ENCODE measurements around the gene KCNK15. TPM values are rescaled to one million over a fixed set of nuclear protein-coding genes. Genes with fewer than 3 reads are reported as not detected.

Gene KCNK15
- total and polyA plus RNA-seq, 3 experiments from 2014 or later: 0.09 to 0.15 TPM; not detected in 1

GRCh38 chr20:44709797-44710196 is 35.9 kb upstream of the KCNK15 start:
- H3K4me3 Mint-ChIP-seq: no peak overlapping the region
- no peak overlapping the region for H3K27ac ChIP-seq (ENCODE audit: low read depth, low read length)
- no peak overlapping the region for H3K4me3 ChIP-seq (ENCODE audit: low read length)
- H3K9me3 Mint-ChIP-seq: no peaks in the 10 kb centered on the region
- H3K9me3 ChIP-seq (ENCODE audit: low read length): no peaks in the 10 kb centered on the region
- H3K4me1 ChIP-seq (ENCODE audit: insufficient read depth, low read length): no peaks in the 10 kb centered on the region
- no peak overlapping the region for H3K27ac Mint-ChIP-seq
- no peak for DNase-seq
- CTCF ChIA-PET: no interaction called here
- H3K36me3 ChIP-seq (ENCODE audit: insufficient read depth, low read length): no peaks in the 10 kb centered on the region
- H3K27me3 Mint-ChIP-seq: peaks cover 0 to 16% of the 10 kb centered on the region in 2 donors
- POLR2A ChIA-PET: no interaction called here
- H3K36me3 Mint-ChIP-seq: no peaks in the 10 kb centered on the region
- no peaks in the 10 kb centered on the region for H3K27me3 ChIP-seq (ENCODE audit: insufficient read depth, low read length, poor library complexity, severe bottlenecking)
- H3K4me1 Mint-ChIP-seq: no peaks in the 10 kb centered on the region

- Histone ChIP-seq H3K9me3 (ENCODE audit: low read length) (no peaks in the 10 kb centered on the region), H3K27me3 (ENCODE audit: insufficient read depth, low read length, poor library complexity, severe bottlenecking) (no peaks in the 10 kb centered on the region), H3K27ac (ENCODE audit: low read depth, low read length) (no peak overlapping the region), H3K4me3 (ENCODE audit: low read length) (no peak overlapping the region), H3K36me3 (ENCODE audit: insufficient read depth, low read length) (no peaks in the 10 kb centered on the region), H3K4me1 (ENCODE audit: insufficient read depth, low read length) (no peaks in the 10 kb centered on the region)
- no peaks in the 10 kb centered on the region for H3K36me3 Mint-ChIP-seq
- POLR2A ChIA-PET: no interaction called here
- CTCF ChIA-PET: no interaction called here
- no peak overlapping the region for H3K4me3 Mint-ChIP-seq
- H3K27ac Mint-ChIP-seq: no peak overlapping the region
- peaks cover 0 to 11% of the 10 kb centered on the region in 2 donors for H3K27me3 Mint-ChIP-seq
- H3K4me1 Mint-ChIP-seq: no peaks in the 10 kb centered on the region
- DNase-seq: no peak
- H3K9me3 Mint-ChIP-seq: no peaks in the 10 kb centered on the region
These were observed 34.4 kb upstream of the KCNK15 start for GRCh38 chr20:44711237-44711636.

GRCh38 chr20:44714102-44714700 is 31.5 kb upstream of the KCNK15 start:
- ChIA-PET CTCF (no interaction called here), POLR2A (no interaction called here)
- Mint-ChIP-seq H3K4me3 (no peak overlapping the region), H3K4me1 (no peaks in the 10 kb centered on the region), H3K9me3 (no peaks in the 10 kb centered on the region), H3K27me3 (peaks cover 0 to 11% of the 10 kb centered on the region in 2 donors), H3K36me3 (no peaks in the 10 kb centered on the region), H3K27ac (peak overlapping the region in 1 of 8 donors; percentile 57)
- Histone ChIP-seq H3K27me3 (ENCODE audit: insufficient read depth, low read length, poor library complexity, severe bottlenecking) (no peaks in the 10 kb centered on the region), H3K4me1 (ENCODE audit: insufficient read depth, low read length) (no peaks in the 10 kb centered on the region), H3K27ac (ENCODE audit: low read depth, low read length) (no peak overlapping the region), H3K9me3 (ENCODE audit: low read length) (no peaks in the 10 kb centered on the region), H3K36me3 (ENCODE audit: insufficient read depth, low read length) (no peaks in the 10 kb centered on the region), H3K4me3 (ENCODE audit: low read length) (no peak overlapping the region)
- no peak for DNase-seq

GRCh38 chr20:44714701-44715498 is 30.8 kb upstream of the KCNK15 start, which contains the start of gene CCN5:
CCN5 (plus strand) TSS chr20:44715369; CDS start chr20:44715391, 22 bp downstream.
- DNase-seq: no peak
- POLR2A ChIA-PET: no interaction called here
- CTCF ChIA-PET: no interaction called here
- Histone ChIP-seq H3K27me3 (ENCODE audit: insufficient read depth, low read length, poor library complexity, severe bottlenecking) (no peaks in the 10 kb centered on the region), H3K27ac (ENCODE audit: low read depth, low read length) (no peak within 1 kb of the TSS), H3K36me3 (ENCODE audit: insufficient read depth, low read length) (no peaks in the 10 kb centered on the region), H3K4me3 (ENCODE audit: low read length) (no peak within 1 kb of the TSS), H3K9me3 (ENCODE audit: low read length) (no peaks in the 10 kb centered on the region), H3K4me1 (ENCODE audit: insufficient read depth, low read length) (no peaks in the 10 kb centered on the region)
- no peaks in the 10 kb centered on the region for H3K36me3 Mint-ChIP-seq
- H3K4me3 Mint-ChIP-seq: no peak within 1 kb of the TSS
- H3K27ac Mint-ChIP-seq: peak within 1 kb of the TSS in 1 of 8 donors; percentile 57
- peaks cover 0 to 11% of the 10 kb centered on the region in 2 donors for H3K27me3 Mint-ChIP-seq
- no peaks in the 10 kb centered on the region for H3K9me3 Mint-ChIP-seq
- no peaks in the 10 kb centered on the region for H3K4me1 Mint-ChIP-seq

GRCh38 chr20:44715499-44716308 is 30.0 kb upstream of the KCNK15 start:
- ChIA-PET POLR2A (no interaction called here), CTCF (no interaction called here)
- no peaks in the 10 kb centered on the region for H3K4me1 ChIP-seq (ENCODE audit: insufficient read depth, low read length)
- H3K36me3 ChIP-seq (ENCODE audit: insufficient read depth, low read length): no peaks in the 10 kb centered on the region
- H3K27me3 ChIP-seq (ENCODE audit: insufficient read depth, low read length, poor library complexity, severe bottlenecking): no peaks in the 10 kb centered on the region
- DNase-seq: no peak
- H3K4me1 Mint-ChIP-seq: no peaks in the 10 kb centered on the region
- H3K27ac Mint-ChIP-seq: no peak overlapping the region
- H3K27me3 Mint-ChIP-seq: peaks cover 0 to 11% of the 10 kb centered on the region in 2 donors
- H3K27ac ChIP-seq (ENCODE audit: low read depth, low read length): no peak overlapping the region
- no peak overlapping the region for H3K4me3 ChIP-seq (ENCODE audit: low read length)
- no peaks in the 10 kb centered on the region for H3K9me3 Mint-ChIP-seq
- no peaks in the 10 kb centered on the region for H3K9me3 ChIP-seq (ENCODE audit: low read length)
- H3K36me3 Mint-ChIP-seq: no peaks in the 10 kb centered on the region
- no peak overlapping the region for H3K4me3 Mint-ChIP-seq

- no peak overlapping the region for H3K27ac Mint-ChIP-seq
- Histone ChIP-seq H3K36me3 (ENCODE audit: insufficient read depth, low read length) (no peaks in the 10 kb centered on the region), H3K9me3 (ENCODE audit: low read length) (no peaks in the 10 kb centered on the region), H3K4me1 (ENCODE audit: insufficient read depth, low read length) (no peaks in the 10 kb centered on the region), H3K4me3 (ENCODE audit: low read length) (no peak overlapping the region), H3K27ac (ENCODE audit: low read depth, low read length) (no peak overlapping the region), H3K27me3 (ENCODE audit: insufficient read depth, low read length, poor library complexity, severe bottlenecking) (no peaks in the 10 kb centered on the region)
- no peaks in the 10 kb centered on the region for H3K4me1 Mint-ChIP-seq
- H3K4me3 Mint-ChIP-seq: no peak overlapping the region
- H3K27me3 Mint-ChIP-seq: peaks cover 0 to 8% of the 10 kb centered on the region in 2 donors
- POLR2A ChIA-PET: no interaction called here
- CTCF ChIA-PET: no interaction called here
- no peaks in the 10 kb centered on the region for H3K36me3 Mint-ChIP-seq
- no peak for DNase-seq
- no peaks in the 10 kb centered on the region for H3K9me3 Mint-ChIP-seq
These were observed 29.2 kb upstream of the KCNK15 start for GRCh38 chr20:44716309-44717106.

GRCh38 chr20:44717986-44718385 is 27.7 kb upstream of the KCNK15 start:
- H3K27me3 Mint-ChIP-seq: peaks cover 0 to 5% of the 10 kb centered on the region in 2 donors
- H3K36me3 Mint-ChIP-seq: no peaks in the 10 kb centered on the region
- ChIA-PET CTCF (interaction anchor here (1.6 kb wide), 1 partner anchor 33 kb away, joined by 4 read pairs; no protein-coding TSS in a partner anchor), POLR2A (interaction anchor here (0.6 kb wide), 1 partner anchor 108 kb away, joined by 3 read pairs; no protein-coding TSS in a partner anchor)
- Histone ChIP-seq H3K27me3 (ENCODE audit: insufficient read depth, low read length, poor library complexity, severe bottlenecking) (no peaks in the 10 kb centered on the region), H3K4me1 (ENCODE audit: insufficient read depth, low read length) (no peaks in the 10 kb centered on the region), H3K9me3 (ENCODE audit: low read length) (no peaks in the 10 kb centered on the region), H3K36me3 (ENCODE audit: insufficient read depth, low read length) (no peaks in the 10 kb centered on the region), H3K27ac (ENCODE audit: low read depth, low read length) (no peak overlapping the region), H3K4me3 (ENCODE audit: low read length) (no peak overlapping the region)
- H3K9me3 Mint-ChIP-seq: no peaks in the 10 kb centered on the region
- no peaks in the 10 kb centered on the region for H3K4me1 Mint-ChIP-seq
- no peak overlapping the region for H3K4me3 Mint-ChIP-seq
- no peak for DNase-seq
- no peak overlapping the region for H3K27ac Mint-ChIP-seq
